GM20000 (cell line): Measurements from ENCODE around the gene LMX1A.

Source experiments
- DNase-seq: peaks from one replicate; pipeline ENCODE4 v3.0.0; 2012; ENCODE audit warnings: low spot score
- CTCF ChIP-seq: IDR thresholded peaks from 2 replicates; pipeline ENCODE4 v1.5.1; 2012; ENCODE audit warnings: mild to moderate bottlenecking, control low read depth; ENCODE audit errors: extremely low read depth, missing control alignments

Gene LMX1A

GRCh38 chr1:165392634-165393571, 36.4 kb upstream of the LMX1A start:
- peak; percentile 85 for DNase-seq
- peak; percentile 76 for TF ChIP-seq CTCF

DNA sequence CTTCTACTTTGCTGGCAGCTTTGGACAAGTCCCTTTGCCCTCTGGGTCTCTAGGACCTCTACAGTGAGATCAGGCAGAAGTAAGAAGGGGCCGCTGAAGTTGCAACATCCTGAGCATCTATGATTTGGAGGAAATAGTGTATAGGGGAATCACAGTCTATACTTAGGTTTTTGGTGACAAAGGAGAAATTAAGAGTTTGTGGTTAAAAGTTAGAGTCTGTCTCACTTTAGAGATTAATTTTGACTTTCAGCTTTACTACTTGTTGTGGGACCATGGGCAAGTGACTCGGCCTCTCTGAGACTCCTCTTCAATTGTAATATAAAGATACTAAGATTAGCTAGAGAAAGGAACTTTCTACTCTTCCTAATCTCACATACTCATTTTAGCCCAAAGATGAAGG, 33.1 kb upstream of the LMX1A start:
- DNase-seq = no peak
- no peak for TF ChIP-seq CTCF

DNA sequence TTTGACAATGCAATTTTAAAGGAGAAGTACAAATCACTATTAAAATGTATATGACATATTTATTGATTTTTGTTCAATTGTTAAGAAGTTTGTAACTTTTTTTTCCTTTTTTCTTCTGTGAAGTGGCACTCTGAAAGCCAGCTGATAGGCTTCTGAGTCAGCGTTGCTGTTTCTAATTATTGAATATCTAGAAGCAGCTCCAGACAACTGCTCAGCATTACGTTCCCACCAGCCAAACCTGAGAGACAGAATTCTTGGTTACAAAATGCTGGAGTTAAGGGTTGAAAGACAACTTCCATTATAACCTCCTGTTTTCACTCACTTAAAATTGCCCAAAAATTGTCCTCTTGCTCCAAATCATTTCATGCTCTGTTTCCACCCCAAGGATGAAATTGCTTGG, 31.4 kb upstream of the LMX1A start:
- no peak for TF ChIP-seq CTCF
- no peak for DNase-seq

- no peak for TF ChIP-seq CTCF
- no peak for DNase-seq
These were observed 31.0 kb upstream of the LMX1A start for GRCh38 chr1:165387505-165387904.

- TF ChIP-seq CTCF = no peak
- no peak for DNase-seq
These were observed 27.3 kb upstream of the LMX1A start for GRCh38 chr1:165383599-165384405.

GRCh38 chr1:165383067-165383466, 26.6 kb upstream of the LMX1A start:
- DNase-seq = no peak
- TF ChIP-seq CTCF = no peak
